NCI-H2227 (cell line): ENCODE data around the gene GPR108.
"Not testable (repeated sequence)": the region's sequence is repeated elsewhere in the genome, so short reads cannot be mapped to it uniquely, and the experiment has no call there.

Experiments used
- DNase-seq: peaks from one replicate; lab custom pipeline; 2025; ENCODE audit not compliant: unreplicated experiment; lab: John Stamatoyannopoulos, UW

Gene GPR108

GRCh38 chr19:6761053-6761676, 23.8 kb upstream of the GPR108 start:
- peak; percentile 36 for DNase-seq

GRCh38 chr19:6760606-6761005, 23.2 kb upstream of the GPR108 start:
- DNase-seq: no peak

GRCh38 chr19:6754653-6755463, 17.5 kb upstream of the GPR108 start:
- no peak for DNase-seq

- no peak for DNase-seq
Measured at GRCh38 chr19:6754136-6754535, 16.8 kb upstream of the GPR108 start.

GRCh38 chr19:6753178-6754031, 16.0 kb upstream of the GPR108 start:
- no peak for DNase-seq

GRCh38 chr19:6752256-6753177, 15.1 kb upstream of the GPR108 start:
- DNase-seq: no peak

GRCh38 chr19:6751189-6751588, 13.8 kb upstream of the GPR108 start:
- no peak for DNase-seq

GRCh38 chr19:6750062-6750461, 12.7 kb upstream of the GPR108 start:
- DNase-seq: no peak

GRCh38 chr19:6748543-6748942, 11.2 kb upstream of the GPR108 start:
- not testable (repeated sequence) for DNase-seq

GRCh38 chr19:6745965-6746364, 8.6 kb upstream of the GPR108 start:
- no peak for DNase-seq

GRCh38 chr19:6744381-6745301, 7.3 kb upstream of the GPR108 start:
- peak; percentile 35 for DNase-seq

- DNase-seq: no peak
Measured at GRCh38 chr19:6743714-6744380, 6.5 kb upstream of the GPR108 start.

- no peak for DNase-seq
Measured at GRCh38 chr19:6743066-6743465, 5.7 kb upstream of the GPR108 start.

GRCh38 chr19:6740589-6741343, 3.4 kb upstream of the GPR108 start:
- peak; percentile 38 for DNase-seq

GRCh38 chr19:6739883-6740588, 2.7 kb upstream of the GPR108 start:
- DNase-seq: peak; percentile 52

GRCh38 chr19:6739390-6739882, 2.1 kb upstream of the GPR108 start, which contains the start of gene TRIP10:
TRIP10 (plus strand) TSS chr19:6739680; CDS start chr19:6739762, 82 bp downstream.
- peak; percentile 80 for DNase-seq

- DNase-seq: no peak
Measured at GRCh38 chr19:6738787-6739389, 1.5 kb upstream of the GPR108 start.
